Naive thymus-derived CD4-positive, alpha-beta T cell (primary cell): Measurements from ENCODE around the gene FAM13C. TPM values are rescaled to one million over a fixed set of nuclear protein-coding genes. Genes with fewer than 3 reads are reported as not detected.

Experiments
- polyA plus RNA-seq, 2 donors: library from polyadenylated mRNA; unstranded; fragments of 300-500 nt; fragmentation: Illumina TruSeq; gene quantifications; one replicate each; pipeline ENCODE4 v1.2.3, GENCODE V29; 2021
- total RNA-seq, 6 experiments: library from RNA in 5 of 6; stranded (reverse) in 5 of 6; gene quantifications; 1 replicate in 5 of 6; 2 replicates in 1 of 6; pipeline ENCODE4 v1.2.3 and lab custom pipeline; 2021 to 2026

The FAM13C gene
- total and polyA plus RNA-seq, 7 experiments from 2014 or later, result not detected

Other genes starting within 250 kb of the FAM13C start
- not detected for gene PHYHIPL, start 185.9 kb downstream of the FAM13C start, total RNA-seq
- gene PHYHIPL, start 185.9 kb downstream of the FAM13C start, polyA plus RNA-seq, result not detected